Common myeloid progenitor, CD34-positive (primary cell): ENCODE measurements around the gene MGAT4C.

Experiments
- CTCF ChIA-PET: fragments of 350-600 bp; sonication (Branson Sonifier 250); formaldehyde crosslinking; loops from one replicate; lab custom pipeline; 2021; ENCODE audit warnings: antibody characterized with exemption; lab: Charles Lee
- POLR2A ChIA-PET: fragments of 350-600 bp; sonication (Branson Sonifier 250); formaldehyde crosslinking; loops from one replicate; lab custom pipeline; 2021; ENCODE audit warnings: antibody characterized with exemption; lab: Charles Lee
- DNase-seq, 3 donors: peaks; one replicate each; pipeline versions ENCODE4 v3.0.0 to v3.0.0-alpha.2; 2013
- H3K27ac ChIP-seq, 2 experiments: 1 replicate in 1 of 2; 2 replicates in 1 of 2; pipeline ENCODE4 v1.7.0; 2013; ENCODE audit warnings: inconsistent platforms in 2 of 2, low read length in 2 of 2, mild to moderate bottlenecking in 2 of 2, low read depth in 1 of 2, moderate library complexity in 1 of 2; ENCODE audit not compliant: severe bottlenecking in 2 of 2, insufficient read depth in 1 of 2, poor library complexity in 1 of 2
- H3K27me3 ChIP-seq, 5 experiments: replicated peaks in 2 of 5; 1 replicate in 3 of 5; 2 replicates in 2 of 5; pipeline versions ENCODE4 v1.6.1 to v1.7.0; 2013; ENCODE audit warnings: low read length in 4 of 5, mild to moderate bottlenecking in 2 of 5, moderate library complexity in 2 of 5, inconsistent platforms in 1 of 5; ENCODE audit not compliant: insufficient read depth in 5 of 5, control insufficient read depth in 4 of 5
- H3K36me3 ChIP-seq, 4 experiments: 1 replicate in 2 of 4; 2 replicates in 2 of 4; pipeline versions ENCODE4 v1.6.1 to v1.7.0; 2013; ENCODE audit warnings: low read length in 3 of 4, control low read depth in 1 of 4, mild to moderate bottlenecking in 1 of 4; ENCODE audit not compliant: control insufficient read depth in 4 of 4, insufficient read depth in 4 of 4
- H3K4me1 ChIP-seq, 4 experiments: 1 replicate in 3 of 4; 2 replicates in 1 of 4; pipeline versions ENCODE4 v1.6.1 to v1.7.1; 2013; ENCODE audit warnings: low read length in 3 of 4, mild to moderate bottlenecking in 3 of 4, control low read depth in 1 of 4, inconsistent platforms in 1 of 4, moderate library complexity in 1 of 4; ENCODE audit not compliant: control insufficient read depth in 4 of 4, insufficient read depth in 4 of 4; ENCODE audit errors: control extremely low read depth in 1 of 4
- H3K4me3 ChIP-seq, 7 experiments: 1 replicate in 4 of 7; 2 replicates in 3 of 7; pipeline versions ENCODE4 v1.5.1 to v1.7.0; 2013; ENCODE audit warnings: mild to moderate bottlenecking in 7 of 7, low read length in 6 of 7, moderate library complexity in 6 of 7, inconsistent platforms in 2 of 7, low read depth in 2 of 7, control low read depth in 1 of 7; ENCODE audit not compliant: insufficient read depth in 4 of 7, control insufficient read depth in 1 of 7; ENCODE audit errors: extremely low read depth in 1 of 7
- H3K9me3 ChIP-seq, 5 experiments: 1 replicate in 4 of 5; 2 replicates in 1 of 5; pipeline versions ENCODE4 v1.6.1 to v1.7.1; 2013; ENCODE audit warnings: low read length in 4 of 5, mild to moderate bottlenecking in 2 of 5, inconsistent platforms in 1 of 5, low read depth in 1 of 5, moderate library complexity in 1 of 5; ENCODE audit not compliant: control insufficient read depth in 4 of 5, insufficient read depth in 2 of 5; ENCODE audit errors: control extremely low read depth in 1 of 5
- WGBS: methylation state at CpG from one replicate; pipeline ENCODE4 v1.1.5; 2013; ENCODE audit not compliant: insufficient coverage; 5-methylcytosine and 5-hydroxymethylcytosine counted together

The MGAT4C gene

GRCh38 chr12:86057092-86057845, 198.9 kb downstream of the MGAT4C start:
- no peak for DNase-seq
- POLR2A ChIA-PET: no interaction called here
- Histone ChIP-seq H3K27me3 (no peaks in the 10 kb centered on the region), H3K9me3 (no peaks in the 10 kb centered on the region), H3K27ac (no peak overlapping the region), H3K4me1 (no peaks in the 10 kb centered on the region), H3K36me3 (no peaks in the 10 kb centered on the region), H3K4me3 (no peak overlapping the region)
- 100% methylated on average over 1 of the region's 2 CpGs for WGBS
- CTCF ChIA-PET: no interaction called here

GRCh38 chr12:86052921-86053320, 203.3 kb downstream of the MGAT4C start:
- Histone ChIP-seq H3K36me3 (no peaks in the 10 kb centered on the region), H3K27me3 (no peaks in the 10 kb centered on the region), H3K9me3 (no peaks in the 10 kb centered on the region), H3K4me3 (no peak overlapping the region), H3K27ac (no peak overlapping the region), H3K4me1 (no peaks in the 10 kb centered on the region)
- POLR2A ChIA-PET: no interaction called here
- DNase-seq: no peak
- 100% methylated on average over 2 of the region's 5 CpGs for WGBS
- CTCF ChIA-PET: no interaction called here

- Histone ChIP-seq H3K4me3 (no peak overlapping the region), H3K27ac (no peak overlapping the region), H3K36me3 (no peaks in the 10 kb centered on the region), H3K9me3 (no peaks in the 10 kb centered on the region), H3K4me1 (no peaks in the 10 kb centered on the region), H3K27me3 (no peaks in the 10 kb centered on the region)
- CTCF ChIA-PET: no interaction called here
- no CpG with 5 or more reads among the region's 3 CpGs for WGBS
- POLR2A ChIA-PET: no interaction called here
- DNase-seq: no peak
Observed at GRCh38 chr12:86050010-86050409, 206.2 kb downstream of the MGAT4C start.

- Histone ChIP-seq H3K27ac (no peak overlapping the region), H3K27me3 (no peaks in the 10 kb centered on the region), H3K4me1 (no peaks in the 10 kb centered on the region), H3K4me3 (no peak overlapping the region), H3K9me3 (peaks cover 0 to 8% (median 0%) of the 10 kb centered on the region in 5 experiments), H3K36me3 (no peaks in the 10 kb centered on the region)
- POLR2A ChIA-PET: no interaction called here
- no peak for DNase-seq
- CTCF ChIA-PET: interaction anchor here (0.6 kb wide), 1 partner anchor 31 kb away, joined by 3 read pairs; no protein-coding TSS in a partner anchor
- WGBS: 85% methylated on average over 4 of the region's 5 CpGs
Observed at GRCh38 chr12:86044396-86044795, 211.8 kb downstream of the MGAT4C start.

- no peaks in the 10 kb centered on the region for H3K27me3 ChIP-seq
- no peak overlapping the region for H3K4me3 ChIP-seq
- H3K27ac ChIP-seq: no peak overlapping the region
- H3K4me1 ChIP-seq: no peaks in the 10 kb centered on the region
- no CpG with 5 or more reads among the region's 3 CpGs for WGBS
- POLR2A ChIA-PET: no interaction called here
- peaks cover 0 to 8% (median 0%) of the 10 kb centered on the region in 5 experiments for H3K9me3 ChIP-seq
- no peaks in the 10 kb centered on the region for H3K36me3 ChIP-seq
- CTCF ChIA-PET: no interaction called here
- DNase-seq: no peak
Observed at GRCh38 chr12:86042062-86042461, 214.1 kb downstream of the MGAT4C start.

GRCh38 chr12:86018361-86018760, 237.8 kb downstream of the MGAT4C start:
- WGBS: 83% methylated on average over 2 of the region's 3 CpGs
- no peaks in the 10 kb centered on the region for H3K4me1 ChIP-seq
- ChIA-PET CTCF (no interaction called here), POLR2A (no interaction called here)
- H3K36me3 ChIP-seq: no peaks in the 10 kb centered on the region
- no peaks in the 10 kb centered on the region for H3K9me3 ChIP-seq
- H3K27ac ChIP-seq: no peak overlapping the region
- H3K4me3 ChIP-seq: no peak overlapping the region
- DNase-seq: no peak
- no peaks in the 10 kb centered on the region for H3K27me3 ChIP-seq

GRCh38 chr12:86015026-86015425, 241.2 kb downstream of the MGAT4C start:
- ChIA-PET CTCF (no interaction called here), POLR2A (no interaction called here)
- WGBS: 90% methylated on average over 4 of the region's 5 CpGs
- Histone ChIP-seq H3K4me1 (no peaks in the 10 kb centered on the region), H3K9me3 (no peaks in the 10 kb centered on the region), H3K27ac (no peak overlapping the region), H3K4me3 (no peak overlapping the region), H3K36me3 (no peaks in the 10 kb centered on the region), H3K27me3 (no peaks in the 10 kb centered on the region)
- DNase-seq: no peak
